HG02588 (cell line): Measurements from ENCODE around the gene DBP.
"Not testable (repeated sequence)": the region's sequence is repeated elsewhere in the genome, so short reads cannot be mapped to it uniquely, and the experiment has no call there.

ENCODE experiments used
- ATAC-seq: cut with Tn5 transposase; IDR thresholded peaks from one replicate; pipeline ENCODE4 v1.9.1; 2021; ENCODE audit warnings: mild to moderate bottlenecking, moderate library complexity; ENCODE audit not compliant: unreplicated experiment

DBP gene

DNA sequence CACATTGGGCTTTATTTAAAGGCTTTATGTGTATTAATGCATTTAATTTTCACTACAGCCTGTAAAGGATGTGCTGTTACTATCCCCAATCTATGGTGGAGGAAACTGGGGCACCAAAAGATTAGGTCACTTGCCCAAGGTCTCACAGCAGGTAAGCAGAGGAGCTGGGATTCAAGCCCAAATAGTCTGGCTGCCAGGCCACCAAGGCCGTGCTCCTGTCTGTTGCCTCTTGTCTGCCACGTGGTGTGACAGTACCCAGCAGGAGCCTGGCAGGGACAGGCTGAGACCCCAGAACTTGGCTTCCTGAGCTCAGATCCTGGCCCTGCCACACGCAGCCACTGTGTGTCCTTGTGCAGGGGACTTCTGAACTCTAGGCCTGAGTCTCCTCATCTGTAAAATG, 31.2 kb upstream of the DBP start:
- no peak for ATAC-seq

DNA sequence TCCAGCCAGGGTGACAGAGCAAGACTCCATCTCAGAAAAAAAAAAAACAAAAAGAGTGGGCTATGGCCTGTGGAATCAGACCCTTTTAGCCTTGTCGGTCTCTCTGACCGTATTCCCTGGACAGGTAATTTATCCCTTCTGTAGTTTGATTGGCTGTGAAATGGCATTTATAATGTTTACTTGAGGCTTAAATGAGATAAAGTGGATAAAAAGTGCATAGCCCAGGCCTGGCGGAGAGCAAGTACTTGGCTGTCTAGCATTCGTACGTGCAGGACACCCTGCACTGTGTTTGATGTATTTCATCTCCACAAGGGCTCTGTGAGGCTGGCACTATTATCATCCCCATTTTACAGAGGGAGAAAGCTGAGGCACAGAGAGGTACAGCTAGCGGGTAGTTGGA, 28.6 kb upstream of the DBP start:
- no peak for ATAC-seq

DNA sequence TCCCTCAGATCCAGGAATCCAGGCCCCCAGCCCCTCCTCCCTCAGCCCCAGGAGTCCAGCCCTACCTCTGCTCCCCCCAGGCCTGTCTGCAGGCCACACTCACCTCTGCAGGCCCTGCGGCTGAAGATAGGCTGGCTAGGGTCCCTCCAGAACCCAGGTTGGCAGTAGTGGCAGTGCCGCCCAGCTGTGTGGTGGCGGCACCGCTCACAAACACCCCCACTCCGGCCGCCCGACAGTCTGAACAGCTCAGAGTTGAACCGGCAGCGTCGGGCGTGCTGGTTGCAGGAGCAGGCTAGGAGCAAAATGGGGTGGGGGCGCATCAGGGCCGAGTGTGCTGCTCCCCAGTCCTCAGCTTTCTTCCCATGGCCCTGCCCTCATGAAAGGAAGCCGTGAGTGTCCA, 27.3 kb upstream of the DBP start:
- ATAC-seq: no peak

DNA sequence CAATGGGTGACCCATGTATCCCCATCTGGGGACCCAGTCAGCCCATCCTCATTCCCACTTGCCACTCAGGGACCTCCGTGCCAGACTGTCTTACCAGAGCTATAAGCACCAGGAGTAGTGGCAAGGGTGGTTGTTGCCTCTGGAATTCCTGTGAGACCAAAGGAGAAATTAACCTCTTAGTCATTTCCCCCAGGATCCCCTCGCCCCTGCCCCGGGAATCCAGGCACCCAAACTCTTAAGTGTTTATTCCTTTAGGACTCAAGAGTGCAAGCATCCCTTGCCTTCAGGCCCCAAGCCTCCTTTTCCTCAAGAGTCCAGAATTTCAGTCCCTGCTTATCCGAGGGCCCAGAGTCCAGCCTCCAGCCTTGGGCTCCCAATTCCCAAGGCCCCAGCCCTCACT, 26.5 kb upstream of the DBP start:
- ATAC-seq: no peak

DNA sequence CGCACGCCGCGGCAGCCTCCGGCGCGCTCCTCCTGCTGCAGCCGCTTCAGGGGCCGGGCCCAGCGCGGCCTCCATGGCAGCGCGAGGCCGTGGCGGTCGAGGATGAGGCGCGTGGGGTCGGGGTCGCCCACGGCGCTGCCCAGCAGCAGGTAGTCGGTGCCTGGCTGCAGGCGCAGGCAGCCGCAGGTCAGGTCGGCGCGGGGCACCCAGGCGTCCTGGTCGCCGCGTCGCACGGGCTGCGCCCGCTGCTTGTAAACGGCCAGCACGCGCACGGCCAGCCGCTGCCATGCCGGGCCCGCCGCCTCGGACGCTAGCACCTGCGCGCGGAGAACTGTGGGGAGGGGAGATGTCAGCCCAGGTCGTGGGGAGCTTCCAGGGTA, 24.5 kb upstream of the DBP start:
- no peak for ATAC-seq

- peak; percentile 83 for ATAC-seq
These were observed 23.9 kb upstream of the DBP start for GRCh38 chr19:48660852-48661710.

GRCh38 chr19:48659768-48660167, 22.6 kb upstream of the DBP start:
- ATAC-seq: no peak

DNA sequence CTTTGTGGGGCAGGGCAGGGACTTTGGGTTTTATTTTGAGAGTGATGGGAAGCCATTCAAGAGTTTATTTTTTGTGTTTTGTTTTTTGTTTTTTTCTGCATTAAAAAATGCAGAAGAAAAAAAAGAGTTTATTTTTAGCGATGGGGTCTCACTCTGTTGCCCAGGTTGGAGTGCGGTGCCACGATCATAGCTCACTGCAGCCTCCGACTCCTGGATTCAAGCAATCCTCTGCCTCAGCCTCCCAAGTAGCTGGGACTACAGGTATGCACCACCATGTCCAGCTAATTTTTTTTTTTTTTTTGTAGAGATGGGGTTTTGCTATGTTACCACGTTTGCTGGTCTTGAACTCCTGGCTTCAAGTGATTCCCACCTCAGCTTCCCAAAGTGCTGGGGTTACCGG, 21.3 kb upstream of the DBP start:
- no peak for ATAC-seq

DNA sequence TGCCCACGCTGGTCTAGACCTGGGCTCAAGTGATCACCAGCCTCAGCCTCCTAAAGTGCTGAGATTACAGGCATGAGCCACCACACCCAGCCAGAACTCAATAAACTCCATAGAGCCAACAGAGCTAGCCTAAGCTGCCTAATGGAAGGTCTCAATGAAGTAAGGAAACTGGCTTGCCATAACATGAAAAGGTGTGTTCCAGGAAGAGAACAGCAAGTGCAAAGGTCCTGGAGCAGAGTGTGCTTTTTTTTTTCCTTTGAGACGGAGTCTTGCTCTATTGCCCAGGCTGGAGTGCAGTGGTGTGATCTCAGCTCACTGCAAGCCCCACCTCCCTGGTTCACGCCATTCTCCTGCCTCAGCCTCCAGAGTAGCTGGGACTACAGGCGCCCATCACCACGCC, 20.6 kb upstream of the DBP start:
- not testable (repeated sequence) for ATAC-seq

- no peak for ATAC-seq
These were observed 19.8 kb upstream of the DBP start for GRCh38 chr19:48656840-48657474.

DNA sequence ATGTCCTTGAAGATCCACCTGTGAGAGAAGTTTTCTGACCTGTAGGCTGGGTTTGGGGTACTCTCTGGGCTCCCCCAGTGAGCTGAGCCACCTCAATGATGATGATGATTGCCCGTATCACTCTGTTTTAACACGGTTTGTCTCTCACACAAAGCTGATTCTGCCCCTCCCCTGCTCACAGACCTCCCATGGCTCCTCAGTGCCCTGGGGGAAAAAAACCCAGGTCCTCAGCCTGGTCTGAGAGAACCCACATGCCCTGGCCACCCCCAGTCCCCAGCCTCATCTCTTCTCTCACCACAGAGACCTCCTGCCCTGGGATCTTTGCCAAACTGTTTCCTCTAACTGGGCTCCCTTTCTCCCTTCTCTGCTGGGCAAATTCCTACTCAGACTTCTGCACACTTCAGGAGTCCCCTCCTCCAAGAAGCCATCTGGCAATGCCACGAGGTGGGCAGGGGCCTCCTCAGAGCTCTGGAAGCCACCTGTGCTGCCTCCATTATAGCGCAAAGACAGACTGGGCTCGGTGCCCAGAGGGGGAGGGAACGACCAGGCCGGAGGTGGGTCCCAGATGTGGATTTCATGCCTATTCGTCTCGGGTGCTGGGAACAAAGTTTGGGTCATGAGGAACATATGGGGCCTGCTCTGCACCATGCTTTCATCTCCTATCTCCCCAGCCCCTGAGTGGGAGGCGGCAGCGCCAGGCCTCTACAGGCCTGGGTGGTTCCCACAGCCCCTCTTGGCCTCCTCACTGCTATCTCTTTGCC, 17.3 kb upstream of the DBP start:
- ATAC-seq: no peak

- no peak for ATAC-seq
These were observed 14.5 kb upstream of the DBP start for GRCh38 chr19:48651683-48652048.

- no peak for ATAC-seq
These were observed 13.9 kb upstream of the DBP start for GRCh38 chr19:48650974-48651682.

DNA sequence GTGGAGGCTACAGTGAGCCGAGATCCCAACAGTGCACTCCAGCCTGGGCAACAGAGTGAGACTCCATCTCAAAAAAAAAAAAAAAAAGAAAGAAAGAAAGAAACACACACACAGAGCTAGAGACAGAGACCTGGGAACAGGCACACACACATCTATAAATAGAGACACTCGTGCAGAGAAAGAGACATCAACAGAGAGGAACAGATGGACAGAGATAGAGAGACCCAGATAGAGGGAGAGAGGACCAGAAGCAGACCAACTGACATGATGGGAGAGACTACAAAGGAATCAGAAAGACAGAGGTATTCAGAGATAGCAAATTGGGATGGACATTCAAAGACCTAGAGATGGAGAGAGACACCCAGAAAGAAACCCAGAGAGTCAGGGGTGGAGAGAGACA, 11.0 kb upstream of the DBP start:
- ATAC-seq: no peak

DNA sequence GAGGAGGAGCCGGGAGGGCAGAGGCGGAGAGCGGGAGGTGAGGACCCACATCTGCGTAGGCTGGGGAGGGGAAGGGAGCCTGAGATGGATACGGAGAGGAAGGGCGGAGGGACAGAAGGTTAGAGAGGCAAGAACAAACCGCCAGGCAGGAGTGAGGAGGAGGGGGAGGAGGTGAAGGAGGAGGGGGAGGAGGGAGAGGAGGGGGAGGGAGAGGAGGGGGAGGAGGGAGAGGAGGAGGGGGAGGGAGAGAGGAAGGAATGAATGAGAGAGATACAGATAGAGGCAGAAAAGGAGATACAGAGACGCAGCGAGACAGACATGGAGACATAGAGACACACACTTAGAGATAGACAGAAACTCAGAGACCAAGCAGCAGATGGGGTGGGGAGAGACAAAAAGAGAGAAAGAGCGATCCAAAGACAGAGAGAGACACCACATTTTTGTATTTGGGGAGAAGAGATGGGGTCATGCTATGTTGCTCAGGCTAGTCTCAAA, 9.6 kb upstream of the DBP start:
- no peak for ATAC-seq

DNA sequence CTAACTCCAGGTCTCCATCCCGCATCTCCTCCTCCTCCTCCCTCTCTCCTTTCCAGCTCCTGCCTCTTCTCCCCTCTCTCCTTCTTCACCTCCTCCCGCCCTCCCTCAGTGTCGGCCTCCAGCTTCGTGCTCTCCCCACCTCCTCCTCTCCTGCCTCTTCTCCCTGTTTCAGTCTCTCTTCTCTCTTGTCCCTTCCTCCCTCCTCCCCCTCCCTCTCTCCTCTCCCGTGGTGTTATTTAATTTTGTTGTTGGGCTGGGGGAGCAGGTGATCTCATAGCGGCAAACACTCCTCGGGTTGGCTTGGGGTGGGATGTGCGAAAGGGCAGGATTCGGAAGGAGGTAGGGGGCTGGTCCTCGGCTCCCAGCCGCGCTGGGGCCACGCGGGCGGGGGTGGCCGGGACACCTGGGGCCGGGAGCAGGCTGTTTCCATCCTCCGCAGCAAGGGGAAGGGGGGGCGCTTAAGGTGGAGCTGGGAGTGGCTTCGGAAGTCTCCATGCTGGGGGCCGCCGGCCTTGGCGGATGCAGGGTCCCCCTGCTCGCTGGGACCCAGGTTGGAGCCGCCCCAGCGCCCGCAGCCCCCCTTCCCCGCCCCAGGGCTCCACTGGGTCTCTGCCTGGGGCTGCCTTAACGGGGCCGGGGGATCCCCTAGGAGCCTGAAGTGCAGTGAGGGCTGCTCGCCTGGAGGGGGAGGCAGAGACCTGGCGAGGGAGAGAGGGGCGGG, 9.0 kb upstream of the DBP start, which contains the start of gene CA11:
Gene CA11, minus strand, starts transcription at position 187 of the 721 bp plus-strand sequence. CDS start 555 bp downstream, outside the sequence.
- ATAC-seq: peak; percentile 69

DNA sequence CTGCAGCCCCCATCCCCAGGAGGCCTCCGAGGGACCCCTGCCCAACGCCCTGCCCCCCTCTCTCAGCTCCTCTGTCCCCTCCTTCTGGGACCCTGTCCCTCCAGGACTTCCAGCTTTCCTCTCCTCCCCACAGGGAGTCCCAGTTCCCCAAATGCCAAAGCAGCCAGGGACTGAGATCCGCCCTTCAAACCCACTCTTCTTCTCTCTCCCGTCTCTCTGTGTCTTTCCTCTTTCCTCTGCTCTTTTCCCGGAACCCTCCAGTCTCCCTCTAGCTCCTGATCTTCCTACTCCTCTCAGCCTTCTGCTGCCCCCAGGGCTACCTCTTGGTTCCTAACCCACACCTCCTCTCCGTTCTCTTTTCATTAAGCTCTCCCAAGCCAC, 8.4 kb upstream of the DBP start:
- ATAC-seq: no peak

- no peak for ATAC-seq
These were observed 7.8 kb upstream of the DBP start for GRCh38 chr19:48644839-48645619.

GRCh38 chr19:48644355-48644754, 7.2 kb upstream of the DBP start:
- no peak for ATAC-seq

GRCh38 chr19:48642862-48643261, 5.7 kb upstream of the DBP start:
- no peak for ATAC-seq
